Nephron (organoid): ENCODE data around the gene COL13A1.

Experiments used
- H3K27ac Mint-ChIP-seq, 3 experiments: 2 replicates each; pipeline ENCODE4 v1.8.0; 2020; ENCODE audit warnings: mixed read lengths in 3 of 3, mild to moderate bottlenecking in 2 of 3, moderate library complexity in 1 of 3
- H3K27me3 Mint-ChIP-seq: 2 replicates; pipeline ENCODE4 v1.8.0; 2021; ENCODE audit warnings: low read depth, mild to moderate bottlenecking, moderate library complexity, mixed read lengths
- H3K36me3 Mint-ChIP-seq: 2 replicates; pipeline ENCODE4 v1.8.0; 2020; ENCODE audit warnings: low read depth, mixed read lengths
- H3K4me1 Mint-ChIP-seq: 2 replicates; pipeline ENCODE4 v1.8.0; 2020; ENCODE audit warnings: mixed read lengths
- H3K4me3 Mint-ChIP-seq, 3 experiments: 2 replicates each; pipeline ENCODE4 v1.8.0; 2020; ENCODE audit warnings: mild to moderate bottlenecking in 3 of 3, mixed read lengths in 3 of 3, moderate library complexity in 2 of 3
- H3K9me3 Mint-ChIP-seq: 2 replicates; pipeline ENCODE4 v1.8.0; 2020; ENCODE audit warnings: mixed read lengths
- CTCF ChIP-seq, 3 experiments: fragments of 200-600 bp; sonication (generic); IDR thresholded peaks; one replicate each; pipeline ENCODE4 v1.5.0; 2021; ENCODE audit warnings: antibody characterized with exemption in 3 of 3; ENCODE audit not compliant: unreplicated experiment in 3 of 3

The COL13A1 gene

GRCh38 chr10:69897999-69898398 lies 96.3 kb downstream of the COL13A1 start:
- Mint-ChIP-seq H3K9me3 (no peaks in the 10 kb centered on the region), H3K4me3 (no peak overlapping the region), H3K4me1 (peaks cover 68% of the 10 kb centered on the region), H3K27ac (no peak overlapping the region), H3K27me3 (peaks cover 4% of the 10 kb centered on the region), H3K36me3 (no peaks in the 10 kb centered on the region)
- TF ChIP-seq CTCF (IDR thresholded peaks at IDR 0.05; ENCODE audit: unreplicated experiment in 3 of 3), result no peak

GRCh38 chr10:69898524-69898923 lies 96.8 kb downstream of the COL13A1 start:
- H3K36me3 Mint-ChIP-seq, result no peaks in the 10 kb centered on the region
- peaks cover 4% of the 10 kb centered on the region for H3K27me3 Mint-ChIP-seq
- H3K4me3 Mint-ChIP-seq, result no peak overlapping the region
- no peak for TF ChIP-seq CTCF (IDR thresholded peaks at IDR 0.05; ENCODE audit: unreplicated experiment in 3 of 3)
- peaks cover 68% of the 10 kb centered on the region for H3K4me1 Mint-ChIP-seq
- no peaks in the 10 kb centered on the region for H3K9me3 Mint-ChIP-seq
- H3K27ac Mint-ChIP-seq, result peak overlapping the region in 2 of 3 experiments; percentile 7 to 23

GRCh38 chr10:69898941-69899340 lies 97.2 kb downstream of the COL13A1 start:
- Mint-ChIP-seq H3K36me3 (no peaks in the 10 kb centered on the region), H3K27ac (peak overlapping the region in 1 of 3 experiments; percentile 23), H3K9me3 (no peaks in the 10 kb centered on the region), H3K4me1 (peaks cover 68% of the 10 kb centered on the region), H3K27me3 (peaks cover 4% of the 10 kb centered on the region), H3K4me3 (no peak overlapping the region)
- no peak for TF ChIP-seq CTCF (IDR thresholded peaks at IDR 0.05; ENCODE audit: unreplicated experiment in 3 of 3)

GRCh38 chr10:69899727-69900595 lies 98.3 kb downstream of the COL13A1 start:
- Mint-ChIP-seq H3K27me3 (no peaks in the 10 kb centered on the region), H3K9me3 (no peaks in the 10 kb centered on the region), H3K4me3 (no peak overlapping the region), H3K36me3 (no peaks in the 10 kb centered on the region), H3K4me1 (peaks cover 68% of the 10 kb centered on the region), H3K27ac (peak overlapping the region; percentile 24 to 55 (median 48))
- no peak for TF ChIP-seq CTCF (IDR thresholded peaks at IDR 0.05; ENCODE audit: unreplicated experiment in 3 of 3)

GRCh38 chr10:69901022-69901421 lies 99.3 kb downstream of the COL13A1 start:
- Mint-ChIP-seq H3K36me3 (peaks cover 4% of the 10 kb centered on the region), H3K27ac (no peak overlapping the region), H3K4me1 (peaks cover 59% of the 10 kb centered on the region), H3K27me3 (no peaks in the 10 kb centered on the region), H3K4me3 (no peak overlapping the region), H3K9me3 (no peaks in the 10 kb centered on the region)
- no peak for TF ChIP-seq CTCF (IDR thresholded peaks at IDR 0.05; ENCODE audit: unreplicated experiment in 3 of 3)
